Panc1 (cell line): ENCODE data around the gene COQ2. TPM values are rescaled to one million over a fixed set of nuclear protein-coding genes. Genes with fewer than 3 reads are reported as not detected.

Source experiments
- ATAC-seq: fragments of 200-7000 bp; cut with Tn5 transposase; 2 replicates; pipeline ENCODE4 v1.9.1; 2020; ENCODE audit warnings: mild to moderate bottlenecking, moderate library complexity
- BruUV-seq: library from RNA; stranded (reverse); fragments of 400-500 nt; replicated peaks from 2 replicates; lab custom pipeline; 2021; lab: Mats Ljungman, UMichigan
- CTCF ChIA-PET: fragments of 300-600 bp; sonication (Branson Sonifier 250); formaldehyde crosslinking; loops from one replicate; lab custom pipeline; 2022; ENCODE audit warnings: antibody characterized with exemption; lab: Charles Lee
- POLR2A ChIA-PET: fragments of 300-600 bp; sonication (Branson Sonifier 250); formaldehyde crosslinking; loops from one replicate; lab custom pipeline; 2022; ENCODE audit warnings: antibody characterized with exemption; lab: Charles Lee
- DNase-seq: peaks from one replicate; pipeline ENCODE4 v3.0.0-alpha.2; 2010; ENCODE audit warnings: low read depth, low spot score
- H3K27ac ChIP-seq: 2 replicates; pipeline ENCODE4 v1.5.1; 2011; ENCODE audit warnings: mild to moderate bottlenecking, low read length, inconsistent platforms
- H3K27me3 ChIP-seq: fragments of 200-500 bp; sonication (Bioruptor generic); 2 replicates; pipeline ENCODE4 v1.6.0; 2014; ENCODE audit warnings: low read length, inconsistent platforms; ENCODE audit not compliant: control insufficient read depth, insufficient read depth
- H3K36me3 ChIP-seq: fragments of 200-500 bp; sonication (Bioruptor generic); 2 replicates; pipeline ENCODE4 v1.5.1; 2014; ENCODE audit warnings: inconsistent platforms, mild to moderate bottlenecking, low read length, moderate library complexity; ENCODE audit not compliant: control insufficient read depth, insufficient read depth
- H3K4me1 ChIP-seq: 2 replicates; pipeline ENCODE4 v1.5.1; 2011; ENCODE audit warnings: inconsistent platforms, mild to moderate bottlenecking, low read length, moderate library complexity; ENCODE audit not compliant: control insufficient read depth, insufficient read depth
- H3K4me3 ChIP-seq, 2 experiments: 2 replicates each; pipeline ENCODE4 v1.5.1; 2011 to 2012; ENCODE audit warnings: low read depth in 2 of 2, low read length in 2 of 2, mild to moderate bottlenecking in 2 of 2, inconsistent platforms in 1 of 2, moderate library complexity in 1 of 2
- H3K9me3 ChIP-seq: fragments of 200-500 bp; sonication (Bioruptor generic); 2 replicates; pipeline ENCODE4 v1.5.1; 2014; ENCODE audit warnings: low read depth, mild to moderate bottlenecking, inconsistent platforms, low read length, moderate library complexity; ENCODE audit not compliant: control insufficient read depth, insufficient read depth
- CTCF ChIP-seq: fragments of 450-650 bp; IDR thresholded peaks from 2 replicates; pipeline ENCODE4 v1.5.1; 2017; ENCODE audit warnings: mild to moderate bottlenecking
- POLR2AphosphoS5 ChIP-seq: IDR thresholded peaks from 2 replicates; pipeline ENCODE4 v1.6.1; 2012; ENCODE audit warnings: mild to moderate bottlenecking, low read depth, low read length, moderate library complexity
- SIN3A ChIP-seq: IDR thresholded peaks from 2 replicates; pipeline ENCODE4 v1.6.1; 2012; ENCODE audit warnings: low read depth, mild to moderate bottlenecking, low read length, moderate library complexity, borderline replicate concordance; ENCODE audit not compliant: insufficient read depth
- TCF7L2 ChIP-seq: IDR thresholded peaks from 2 replicates; pipeline ENCODE4 v1.6.1; 2011; ENCODE audit warnings: mild to moderate bottlenecking, low read depth, low read length, inconsistent platforms
- in situ Hi-C: cut with HindIII; loops from 2 replicates; pipeline ENCODE4 v1.10.0; 2016; ENCODE audit warnings: low sequenced_read_pairs, low pct_unique_long_range_greater_than_20kb
- intact Hi-C: fragments of 100-400 bp; cut with micrococcal nuclease; formaldehyde crosslinking; loops from one replicate; pipeline ENCODE4 v1.10.0; 2022; ENCODE audit not compliant: unreplicated experiment
- total RNA-seq: library from RNA; stranded (reverse); gene quantifications from one replicate; pipeline ENCODE4 v1.2.1, GENCODE V29; 2021; ENCODE audit not compliant: unreplicated experiment
- TF ChIP-seq, protein P1 (sequence below), 2 experiments: IDR thresholded peaks; 2 replicates each; pipeline ENCODE4 v1.6.1; 2011 to 2012; ENCODE audit warnings: low read depth in 2 of 2, control low read depth in 1 of 2, low read length in 1 of 2, mild to moderate bottlenecking in 1 of 2, moderate library complexity in 1 of 2; ENCODE audit not compliant: insufficient read depth in 1 of 2

Gene COQ2
- total RNA-seq, 1 experiment from 2014 or later = 28.1 TPM

DNA sequence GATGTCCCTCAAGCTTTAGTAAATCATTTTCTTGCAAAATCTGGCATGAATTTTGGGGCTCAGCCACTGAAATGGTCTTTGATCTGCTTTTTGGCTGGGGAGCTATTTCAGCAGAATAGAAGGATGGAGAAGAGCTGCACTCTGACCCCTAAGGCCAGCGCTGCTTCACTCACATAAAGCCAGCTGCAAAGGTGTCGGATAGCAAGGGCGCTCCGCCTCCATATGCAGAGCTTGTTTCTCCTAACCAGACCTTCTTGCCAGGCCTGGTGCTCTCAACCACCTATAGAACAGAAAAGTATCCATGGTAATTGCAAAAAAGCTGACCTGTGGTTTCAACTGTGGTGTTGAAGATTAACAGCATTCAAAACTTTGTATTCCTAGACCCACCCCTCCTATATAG, 24.1 kb upstream of the COQ2 start:
- Histone ChIP-seq H3K9me3 (no peaks in the 10 kb centered on the region), H3K27me3 (no peaks in the 10 kb centered on the region), H3K4me3 (no peak overlapping the region), H3K36me3 (no peaks in the 10 kb centered on the region), H3K27ac (no peak overlapping the region), H3K4me1 (no peaks in the 10 kb centered on the region)
- no peak for TF ChIP-seq TCF7L2
- no peak for TF ChIP-seq CTCF
- TF ChIP-seq, protein P1, sequence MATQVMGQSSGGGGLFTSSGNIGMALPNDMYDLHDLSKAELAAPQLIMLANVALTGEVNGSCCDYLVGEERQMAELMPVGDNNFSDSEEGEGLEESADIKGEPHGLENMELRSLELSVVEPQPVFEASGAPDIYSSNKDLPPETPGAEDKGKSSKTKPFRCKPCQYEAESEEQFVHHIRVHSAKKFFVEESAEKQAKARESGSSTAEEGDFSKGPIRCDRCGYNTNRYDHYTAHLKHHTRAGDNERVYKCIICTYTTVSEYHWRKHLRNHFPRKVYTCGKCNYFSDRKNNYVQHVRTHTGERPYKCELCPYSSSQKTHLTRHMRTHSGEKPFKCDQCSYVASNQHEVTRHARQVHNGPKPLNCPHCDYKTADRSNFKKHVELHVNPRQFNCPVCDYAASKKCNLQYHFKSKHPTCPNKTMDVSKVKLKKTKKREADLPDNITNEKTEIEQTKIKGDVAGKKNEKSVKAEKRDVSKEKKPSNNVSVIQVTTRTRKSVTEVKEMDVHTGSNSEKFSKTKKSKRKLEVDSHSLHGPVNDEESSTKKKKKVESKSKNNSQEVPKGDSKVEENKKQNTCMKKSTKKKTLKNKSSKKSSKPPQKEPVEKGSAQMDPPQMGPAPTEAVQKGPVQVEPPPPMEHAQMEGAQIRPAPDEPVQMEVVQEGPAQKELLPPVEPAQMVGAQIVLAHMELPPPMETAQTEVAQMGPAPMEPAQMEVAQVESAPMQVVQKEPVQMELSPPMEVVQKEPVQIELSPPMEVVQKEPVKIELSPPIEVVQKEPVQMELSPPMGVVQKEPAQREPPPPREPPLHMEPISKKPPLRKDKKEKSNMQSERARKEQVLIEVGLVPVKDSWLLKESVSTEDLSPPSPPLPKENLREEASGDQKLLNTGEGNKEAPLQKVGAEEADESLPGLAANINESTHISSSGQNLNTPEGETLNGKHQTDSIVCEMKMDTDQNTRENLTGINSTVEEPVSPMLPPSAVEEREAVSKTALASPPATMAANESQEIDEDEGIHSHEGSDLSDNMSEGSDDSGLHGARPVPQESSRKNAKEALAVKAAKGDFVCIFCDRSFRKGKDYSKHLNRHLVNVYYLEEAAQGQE (IDR thresholded peaks at IDR 0.05; ENCODE audit: insufficient read depth in 1 of 2, low read depth in 2 of 2, low read length in 1 of 2) = no peak
- TF ChIP-seq POLR2AphosphoS5 = no peak
- TF ChIP-seq SIN3A = no peak
- ChIA-PET CTCF (no interaction called here), POLR2A (interaction anchor here (0.7 kb wide), 1 partner anchor 203 kb away, joined by 4 read pairs; no protein-coding TSS in a partner anchor)
- in situ Hi-C loops (no loop called here), intact Hi-C loops (no loop called here)
- BruUV-seq = no TSS peak
- no peak for DNase-seq
- ATAC-seq = no peak

- no peaks in the 10 kb centered on the region for H3K36me3 ChIP-seq
- CTCF ChIA-PET = no interaction called here
- no peak overlapping the region for H3K27ac ChIP-seq
- no TSS peak for BruUV-seq
- intact Hi-C loops (no loop called here), in situ Hi-C loops (no loop called here)
- H3K4me3 ChIP-seq = no peak overlapping the region
- POLR2A ChIA-PET = no interaction called here
- H3K27me3 ChIP-seq = no peaks in the 10 kb centered on the region
- no peaks in the 10 kb centered on the region for H3K9me3 ChIP-seq
- no peaks in the 10 kb centered on the region for H3K4me1 ChIP-seq
- DNase-seq = no peak
- TF ChIP-seq, protein P1 (IDR thresholded peaks at IDR 0.05; ENCODE audit: insufficient read depth in 1 of 2, low read depth in 2 of 2, low read length in 1 of 2) = no peak
- no peak for ATAC-seq
These were observed 23.3 kb upstream of the COQ2 start for GRCh38 chr4:83307920-83308319.
